CD4-positive, alpha-beta T cell treated with Interleukin-4 for 4 hours (primary cell): Measurements from ENCODE around the gene COPE.
"Not testable (repeated sequence)": the region's sequence is repeated elsewhere in the genome, so short reads cannot be mapped to it uniquely, and the experiment has no call there.

Source experiments
- DNase-seq: peaks from one replicate; pipeline ENCODE4 v3.0.0-alpha.2; 2020

COPE gene

DNA sequence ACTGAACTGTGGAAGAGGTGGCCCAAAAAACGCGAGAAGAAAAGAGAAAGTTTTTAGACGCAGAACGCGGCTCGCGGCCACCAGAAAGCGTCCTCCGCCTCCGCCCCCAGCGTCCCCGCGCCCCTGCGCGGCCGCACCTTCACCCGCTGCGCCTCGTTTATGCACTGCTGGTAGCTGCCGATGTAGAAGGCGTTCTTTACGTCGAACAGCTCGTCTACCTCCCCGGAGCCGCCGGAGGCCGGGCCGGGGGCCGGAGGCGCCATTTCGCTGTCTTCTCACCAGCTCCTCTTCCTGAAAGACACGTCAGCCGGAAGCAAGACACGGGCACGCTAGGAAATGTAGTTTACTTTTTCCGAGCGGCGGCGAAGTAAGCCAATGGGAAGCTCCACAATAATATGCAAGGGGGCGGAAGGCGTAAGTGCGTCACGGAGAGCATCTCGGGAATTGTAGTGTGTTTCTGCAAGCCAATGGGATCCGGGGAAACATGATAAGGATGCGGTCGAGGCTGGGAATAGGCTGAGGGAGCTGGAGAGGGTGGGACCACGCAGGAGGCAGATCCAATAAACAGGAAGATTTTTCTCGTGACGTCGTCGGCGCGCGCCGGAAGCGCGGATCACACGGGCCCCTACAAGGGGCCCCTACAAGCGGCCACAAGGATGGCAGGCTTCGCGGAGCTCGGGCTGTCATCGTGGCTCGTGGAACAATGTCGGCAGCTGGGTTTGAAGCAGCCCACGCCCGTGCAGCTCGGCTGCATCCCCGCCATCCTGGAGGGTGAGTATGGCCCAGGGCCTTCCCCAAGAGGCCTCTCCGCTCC, at the start of gene COPE, which contains the start of gene DDX49:
Gene COPE (minus strand): TSS at position 302 of the 814 bp plus-strand sequence. CDS start 39 bp downstream, at position 263.
Gene DDX49 (plus strand): TSS at position 630 of the 814 bp plus-strand sequence. CDS start 27 bp downstream, at position 657.
- peak; percentile 99 for DNase-seq

DNA sequence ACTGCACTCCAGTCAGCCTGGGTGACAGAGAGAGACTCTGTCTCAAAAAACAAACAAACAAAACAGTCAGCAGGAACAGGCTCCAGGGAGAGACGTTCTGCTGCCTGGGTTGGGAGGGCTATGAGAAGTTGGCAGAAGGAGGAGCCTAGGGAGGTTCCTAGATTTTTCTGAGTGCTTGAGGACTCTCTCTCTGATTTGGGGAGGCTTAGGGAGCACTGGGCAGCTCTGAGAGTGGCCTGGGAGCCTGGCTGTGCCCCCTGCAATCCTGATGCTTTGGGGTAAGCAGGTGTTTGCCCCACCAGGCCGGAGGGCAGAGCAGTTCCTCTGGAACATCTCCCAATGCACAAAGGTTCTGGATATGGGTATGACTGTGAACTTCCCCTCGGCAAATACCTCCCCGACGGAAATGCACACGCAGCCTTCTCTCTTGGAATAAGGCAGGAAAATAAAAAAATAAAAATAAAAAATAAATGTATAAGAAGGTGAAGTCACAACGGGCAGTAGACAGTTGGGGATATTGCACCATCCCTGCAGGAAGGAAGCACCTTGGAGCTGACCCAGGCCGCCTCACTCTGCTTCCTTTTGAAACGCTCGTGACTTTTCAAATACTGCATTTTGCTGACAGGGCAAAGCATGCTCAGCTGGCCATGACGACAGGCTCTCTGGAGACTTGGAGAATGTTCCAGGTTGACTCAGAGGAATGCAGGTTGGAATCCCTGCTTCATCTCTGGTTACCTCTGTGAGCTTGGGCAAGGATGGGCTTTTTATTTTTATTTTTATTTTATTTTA, 48.4 kb upstream of the COPE start:
- no peak for DNase-seq

DNA sequence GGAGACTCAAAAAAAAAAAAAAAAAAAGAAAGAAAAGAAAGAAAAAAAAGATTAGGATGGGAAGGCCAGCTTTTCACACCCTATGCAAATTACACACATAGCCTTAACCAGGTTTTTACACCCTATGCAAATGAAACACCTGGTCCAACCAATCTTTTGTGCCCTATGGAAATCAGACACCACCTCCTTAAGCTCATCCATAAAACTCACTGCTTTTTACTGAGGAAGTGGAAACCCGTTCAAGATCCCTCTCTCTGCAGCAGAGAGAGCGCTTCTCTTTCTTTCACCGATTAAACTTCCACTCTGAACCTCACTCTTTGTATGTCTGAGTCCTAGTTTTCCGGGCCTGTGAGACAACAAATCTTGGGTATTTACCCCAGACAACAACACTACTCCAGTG, 47.1 kb upstream of the COPE start:
- no peak for DNase-seq

DNA sequence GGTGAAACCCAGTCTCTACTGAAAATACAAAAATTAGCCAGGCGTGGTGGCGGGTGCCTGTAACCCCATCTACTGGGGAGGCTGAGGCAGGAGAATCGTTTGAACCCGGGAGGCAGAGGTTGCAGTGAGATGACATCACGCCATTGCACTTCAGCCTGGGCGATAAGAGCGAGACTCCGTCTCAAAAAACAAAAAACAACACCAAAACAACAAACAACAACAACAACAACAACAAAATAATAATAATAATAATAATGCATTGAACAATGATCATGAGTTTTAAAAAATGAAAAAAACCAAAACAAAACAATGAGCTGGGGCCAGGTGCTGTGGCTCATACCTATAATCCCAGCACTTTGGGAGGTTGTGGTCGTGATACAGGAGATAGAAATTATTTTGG, 44.9 kb upstream of the COPE start:
- DNase-seq, result no peak

DNA sequence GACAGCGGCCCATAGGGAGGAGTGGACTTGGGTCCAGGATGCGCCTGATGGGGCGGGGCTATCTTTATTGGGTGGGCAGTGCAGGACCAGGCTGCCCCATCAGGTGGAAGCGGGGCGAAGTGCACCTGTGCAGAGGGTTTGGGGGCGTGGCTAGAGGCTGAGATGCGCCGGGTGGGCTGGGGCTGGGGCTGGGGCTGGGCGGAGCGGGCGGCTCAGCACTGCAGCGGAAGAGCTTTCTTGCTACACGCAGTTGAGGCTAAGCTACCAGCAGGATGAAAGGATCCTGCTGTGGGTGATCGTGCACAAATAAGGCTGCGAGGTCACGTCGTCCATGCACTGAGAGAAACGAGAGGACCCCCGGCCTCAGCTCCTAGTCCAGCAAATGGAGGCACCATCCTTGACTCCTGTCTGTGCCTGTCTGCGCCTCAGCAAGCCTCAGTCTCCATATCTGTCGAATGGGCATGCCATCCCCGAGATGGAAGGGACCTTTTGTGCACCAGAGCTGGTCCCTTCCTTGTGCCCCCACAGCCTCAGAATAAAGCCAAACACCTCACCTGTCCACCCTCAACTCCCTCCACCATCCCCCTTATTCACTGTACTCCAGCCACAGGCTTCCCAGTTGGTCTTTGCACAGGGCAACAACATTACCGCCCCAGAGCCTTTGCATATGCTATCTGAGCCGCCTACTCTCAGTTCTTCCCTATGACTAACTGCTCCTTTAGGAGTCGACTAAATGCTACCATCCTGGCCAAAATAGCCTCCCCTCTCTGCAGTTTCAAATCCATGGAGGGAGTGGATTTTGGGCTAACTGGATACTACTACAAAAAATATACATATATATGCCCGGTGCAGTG, 42.8 kb upstream of the COPE start:
- DNase-seq, result no peak

DNA sequence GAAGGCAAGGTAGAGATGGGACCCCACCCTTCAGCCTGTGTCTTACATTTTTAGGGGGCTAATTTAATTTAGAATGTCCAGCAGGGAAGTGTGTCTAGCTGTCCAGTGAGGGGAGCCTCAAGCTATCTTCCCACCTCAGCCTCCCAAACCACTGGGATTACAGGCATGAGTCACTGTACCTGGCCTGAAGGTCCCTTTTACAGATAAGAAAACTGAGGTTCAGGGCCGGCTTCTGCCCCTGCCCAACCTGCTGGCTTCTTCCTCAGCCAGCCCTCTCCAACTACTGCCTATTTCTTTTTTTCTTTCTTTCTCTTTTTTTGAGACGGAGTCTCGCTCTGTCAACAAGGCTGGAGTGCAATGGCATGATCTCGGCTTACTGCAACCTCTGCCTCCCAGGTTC, 41.2 kb upstream of the COPE start:
- DNase-seq, result no peak

DNA sequence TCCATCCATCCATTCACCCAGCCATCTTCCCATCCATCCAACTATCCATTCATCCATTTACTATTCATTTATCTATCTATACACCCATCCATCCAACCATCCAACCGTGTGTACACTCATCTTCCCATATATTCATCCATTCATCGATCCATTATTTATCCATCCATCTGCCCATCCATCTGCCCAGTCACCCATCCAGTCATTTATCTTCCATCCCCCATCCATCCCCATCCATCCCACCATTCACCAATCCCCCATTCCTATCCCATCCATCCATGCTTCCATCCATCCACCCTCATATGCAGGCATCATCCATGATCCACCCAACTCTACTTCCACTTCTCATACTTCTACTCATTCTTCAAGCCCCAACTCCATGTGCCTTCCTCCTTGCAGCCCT, 35.9 kb upstream of the COPE start:
- no peak for DNase-seq

DNA sequence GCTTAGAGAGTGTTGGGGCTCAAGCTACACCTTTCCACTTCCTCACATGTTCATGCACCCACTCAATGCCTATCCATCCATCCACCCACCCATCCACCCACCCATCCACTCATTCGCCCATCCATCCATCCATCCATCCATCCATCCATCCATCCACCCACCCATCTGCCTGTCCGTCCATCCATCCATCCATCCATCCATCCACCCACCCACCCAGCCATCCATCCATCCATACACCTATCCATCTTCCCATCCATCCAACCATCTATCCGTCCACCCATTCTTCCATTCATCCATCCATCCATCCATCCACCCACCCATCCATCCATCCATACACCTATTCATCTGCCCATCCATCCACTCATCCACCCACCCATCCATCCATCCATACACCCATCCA, 34.9 kb upstream of the COPE start:
- DNase-seq, result no peak

DNA sequence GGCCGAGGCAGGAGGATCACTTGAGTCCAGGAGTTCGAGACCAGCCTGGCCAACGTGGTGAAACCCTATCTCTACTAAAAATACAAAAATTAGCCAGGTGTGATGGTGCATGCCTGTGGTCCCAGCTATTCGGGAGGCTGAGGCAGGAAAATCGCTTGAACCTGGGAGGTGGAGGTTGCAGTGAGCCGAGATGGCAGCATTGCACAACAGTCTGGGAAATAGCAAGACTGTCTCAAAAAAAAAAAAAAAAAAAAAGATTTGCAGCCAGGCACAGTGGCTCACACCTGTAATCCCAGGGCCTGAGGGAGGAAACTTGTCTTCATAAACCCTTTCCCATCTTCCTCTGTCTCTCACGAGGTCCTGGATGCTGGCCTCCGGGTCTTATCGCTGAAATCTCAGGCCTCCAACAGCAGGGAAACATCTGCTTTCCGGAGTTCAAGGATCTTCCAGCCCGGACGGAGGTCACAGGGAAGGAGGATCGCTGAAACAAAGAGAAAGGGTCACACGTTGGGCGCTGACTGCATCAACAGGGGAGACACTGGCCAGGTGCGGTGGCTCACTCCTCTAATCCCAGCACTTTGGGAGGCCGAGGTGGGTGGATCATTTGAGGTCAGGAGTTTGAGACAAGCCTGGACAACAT, 33.3 kb upstream of the COPE start:
- not testable (repeated sequence) for DNase-seq

DNA sequence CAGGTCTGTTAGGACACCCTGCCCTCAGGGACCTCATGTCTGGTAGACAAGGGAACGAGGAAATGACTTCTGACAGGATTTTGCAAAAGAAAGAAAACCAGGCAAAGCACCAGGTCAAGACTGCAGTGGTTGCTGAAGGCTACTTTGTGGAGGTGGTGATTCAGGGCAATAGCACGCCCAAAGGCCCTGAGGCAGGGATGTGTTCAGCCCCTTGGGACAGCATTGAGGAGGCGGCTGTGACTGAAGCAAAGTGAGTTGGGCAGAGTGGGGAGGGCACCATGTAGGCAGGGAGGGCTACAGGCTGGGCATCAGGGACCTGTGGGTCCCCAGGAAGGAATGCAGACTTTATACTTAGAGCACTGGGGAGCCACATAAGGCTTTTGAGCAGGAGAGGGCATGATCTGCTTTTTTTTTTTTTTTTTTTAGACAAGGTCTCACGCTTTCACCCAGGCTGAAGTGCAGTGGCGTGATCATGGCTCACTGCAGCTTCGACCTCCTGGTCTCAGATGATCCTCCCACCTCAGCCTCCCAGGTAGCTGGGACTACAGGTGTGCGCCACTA, 32.6 kb upstream of the COPE start:
- DNase-seq, result no peak

DNA sequence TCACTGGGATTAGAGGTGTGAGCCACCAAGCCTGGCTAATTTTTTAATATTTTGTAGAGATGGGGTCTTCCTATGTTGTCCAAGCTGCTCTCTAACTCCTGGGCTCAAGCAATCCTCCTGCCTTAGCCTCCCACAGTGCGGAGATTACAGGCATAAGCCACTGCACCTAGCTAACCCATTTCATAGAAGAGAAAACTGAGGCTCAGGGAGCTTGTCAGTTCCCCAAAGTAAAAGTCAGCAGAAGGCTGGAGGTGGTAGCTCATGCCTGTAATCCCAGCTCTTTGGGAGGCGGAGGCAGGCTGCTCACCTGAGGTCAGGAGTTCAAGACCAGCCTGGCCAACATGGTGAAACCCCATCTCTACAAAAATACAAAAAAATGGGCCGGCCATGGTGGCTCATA, 30.7 kb upstream of the COPE start:
- no peak for DNase-seq

DNA sequence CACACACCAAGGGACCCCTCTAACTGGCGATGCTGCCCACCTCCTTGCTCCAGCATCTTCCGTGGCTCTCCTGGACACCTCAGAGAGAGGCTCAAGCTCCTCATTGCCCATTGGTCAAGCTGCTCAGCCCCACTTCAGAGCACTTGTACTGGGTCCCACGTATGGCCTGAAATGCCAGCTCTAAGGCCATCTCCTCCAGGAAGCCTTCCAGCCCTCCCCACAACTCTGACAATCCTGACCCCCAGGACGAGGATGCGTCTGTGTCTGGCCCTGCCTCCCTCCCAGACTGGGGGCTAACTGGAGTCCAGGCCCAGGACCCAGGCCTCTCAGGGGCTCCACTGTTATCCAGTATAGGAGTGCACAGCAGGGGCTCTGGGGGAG, 29.8 kb upstream of the COPE start:
- DNase-seq, result no peak

DNA sequence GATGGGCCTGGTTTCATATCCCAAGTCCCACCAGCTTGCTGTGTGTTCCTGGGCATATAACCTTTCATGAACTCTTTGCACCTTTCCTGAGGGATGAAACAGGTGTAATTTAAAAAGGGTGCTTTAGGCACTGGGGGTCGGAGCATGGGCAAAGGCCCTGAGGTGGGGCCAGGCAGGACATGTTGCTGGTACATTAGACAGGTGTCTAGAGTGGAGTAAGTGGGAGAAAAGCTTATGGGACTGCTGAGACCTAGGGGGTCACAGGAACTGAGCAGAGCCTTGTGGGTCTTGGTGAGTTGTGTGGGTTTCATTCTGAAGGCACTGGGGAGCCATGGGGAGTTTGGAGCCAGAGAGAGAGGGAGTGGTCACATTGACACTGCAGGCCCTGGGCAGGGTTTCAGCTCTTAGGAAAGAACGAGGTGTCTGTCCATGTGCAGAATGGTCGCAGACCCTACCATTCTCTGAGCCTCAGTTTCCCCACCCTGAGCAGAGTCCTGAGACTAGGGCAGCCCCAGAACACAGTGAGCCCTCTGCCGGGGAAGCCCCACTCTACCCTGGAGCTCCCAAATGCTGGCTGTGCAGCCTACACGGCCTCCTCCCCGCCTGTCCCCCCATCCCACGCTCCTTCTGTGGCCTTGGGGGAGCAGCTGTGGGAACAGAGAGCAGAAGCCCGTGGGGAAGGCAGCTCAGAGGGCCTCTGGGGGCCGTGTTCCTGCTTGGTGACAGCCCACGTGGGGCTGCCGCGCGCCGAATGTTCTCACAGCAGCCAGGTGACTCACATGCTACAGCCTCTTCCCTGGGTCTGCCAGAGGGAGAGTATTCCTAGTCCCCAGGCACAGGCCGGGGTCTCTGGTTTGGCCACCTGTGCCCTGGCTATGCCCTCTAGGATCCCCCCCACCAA, 29.1 kb upstream of the COPE start:
- DNase-seq, result no peak

DNA sequence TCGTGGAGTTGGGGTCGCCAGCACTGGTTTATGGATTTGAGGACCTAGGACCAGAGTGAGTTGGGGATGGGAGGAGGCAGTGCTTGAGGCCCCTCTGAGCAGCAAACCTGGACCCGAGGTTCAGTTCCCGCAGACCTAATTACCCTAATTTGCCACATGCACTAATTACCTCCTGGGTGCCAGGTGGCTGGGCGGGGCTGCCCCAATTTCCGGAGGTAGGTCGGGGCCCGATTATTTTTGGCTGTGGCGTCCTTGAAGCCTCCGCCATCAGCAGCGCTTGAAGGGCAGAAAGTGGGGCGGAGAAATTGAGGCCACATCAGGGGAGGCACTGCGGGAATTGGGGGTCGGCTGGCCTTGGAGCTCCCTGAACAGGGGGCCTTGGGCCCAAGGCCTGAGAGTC, 27.7 kb upstream of the COPE start:
- no peak for DNase-seq

DNA sequence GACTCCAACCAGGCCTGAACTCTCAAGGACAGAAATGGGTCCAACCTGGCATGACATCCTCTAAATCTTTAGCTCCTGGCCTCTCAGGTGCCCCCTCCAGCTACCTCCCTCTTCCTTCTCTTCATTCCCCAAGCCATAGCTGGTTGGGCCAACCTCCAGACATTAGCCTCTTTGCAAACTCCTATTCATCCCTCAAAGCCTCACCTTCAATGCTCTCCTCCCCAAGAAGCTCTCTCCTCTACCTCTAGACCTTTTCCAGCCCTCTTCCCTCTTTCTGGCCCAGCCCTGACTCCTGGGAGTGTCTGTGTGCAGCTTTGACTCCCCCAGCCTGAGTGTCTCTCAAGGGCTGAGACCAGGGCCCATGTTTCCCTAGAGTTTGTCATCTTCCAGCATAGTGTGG, 27.1 kb upstream of the COPE start:
- no peak for DNase-seq

DNA sequence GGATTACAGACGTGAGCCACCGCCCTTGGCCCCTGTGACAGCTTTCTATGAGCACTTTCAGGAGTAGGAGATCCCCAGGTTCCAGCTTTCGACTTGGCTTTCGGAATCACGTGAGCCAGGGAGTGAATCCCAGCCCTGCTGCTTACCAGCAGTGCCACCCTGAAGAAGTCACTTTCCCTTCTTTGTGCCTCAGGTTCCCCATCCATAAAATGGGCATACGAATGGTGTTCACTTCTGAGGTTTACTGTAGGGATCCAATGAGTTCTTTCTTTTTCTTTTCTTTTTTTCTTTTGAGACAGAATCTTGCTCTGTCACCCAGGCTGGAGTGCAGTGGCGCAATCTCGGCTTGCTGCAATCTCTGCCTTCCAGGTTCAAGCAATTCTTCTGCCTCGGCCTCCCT, 26.1 kb upstream of the COPE start:
- no peak for DNase-seq

DNA sequence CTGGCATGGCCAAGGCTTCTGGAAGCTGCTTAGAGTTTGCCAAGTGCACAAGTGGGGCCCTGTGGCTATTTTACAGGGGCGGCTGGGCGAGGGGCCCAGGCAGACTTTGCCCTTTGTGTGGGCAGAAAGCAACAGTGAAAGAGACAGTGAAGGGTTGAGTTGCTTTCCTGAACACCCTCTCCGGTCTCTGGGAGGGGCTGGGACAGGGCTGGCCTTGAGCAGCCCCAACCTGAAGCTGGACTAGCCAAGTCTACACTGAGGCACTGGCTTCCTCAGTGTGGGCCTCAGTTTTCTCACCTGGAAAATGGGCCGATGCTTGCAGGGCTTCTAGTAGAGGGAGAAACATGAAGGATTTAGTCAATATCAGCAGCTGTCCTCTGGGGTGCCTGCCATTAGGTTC, 24.3 kb upstream of the COPE start:
- no peak for DNase-seq

DNA sequence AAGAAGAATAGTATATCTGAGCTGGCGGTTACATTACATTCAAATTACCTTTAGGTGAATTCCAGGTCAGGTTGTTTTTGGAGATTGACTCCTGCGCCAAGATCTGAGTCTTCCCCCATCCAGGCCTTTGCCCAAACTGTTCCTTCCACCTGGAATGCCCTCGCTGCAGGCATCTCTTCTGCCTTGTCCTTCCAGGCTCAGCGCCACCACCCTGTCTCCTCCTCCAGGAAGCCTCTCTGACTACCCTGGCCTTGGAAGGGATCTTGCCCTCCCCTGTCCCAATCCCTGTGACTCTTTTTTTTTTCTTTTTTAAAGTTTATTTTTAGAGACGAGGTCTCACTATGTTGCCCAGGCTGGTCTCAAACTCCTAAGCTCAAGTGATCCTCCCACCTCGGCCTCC, 23.5 kb upstream of the COPE start:
- no peak for DNase-seq

DNA sequence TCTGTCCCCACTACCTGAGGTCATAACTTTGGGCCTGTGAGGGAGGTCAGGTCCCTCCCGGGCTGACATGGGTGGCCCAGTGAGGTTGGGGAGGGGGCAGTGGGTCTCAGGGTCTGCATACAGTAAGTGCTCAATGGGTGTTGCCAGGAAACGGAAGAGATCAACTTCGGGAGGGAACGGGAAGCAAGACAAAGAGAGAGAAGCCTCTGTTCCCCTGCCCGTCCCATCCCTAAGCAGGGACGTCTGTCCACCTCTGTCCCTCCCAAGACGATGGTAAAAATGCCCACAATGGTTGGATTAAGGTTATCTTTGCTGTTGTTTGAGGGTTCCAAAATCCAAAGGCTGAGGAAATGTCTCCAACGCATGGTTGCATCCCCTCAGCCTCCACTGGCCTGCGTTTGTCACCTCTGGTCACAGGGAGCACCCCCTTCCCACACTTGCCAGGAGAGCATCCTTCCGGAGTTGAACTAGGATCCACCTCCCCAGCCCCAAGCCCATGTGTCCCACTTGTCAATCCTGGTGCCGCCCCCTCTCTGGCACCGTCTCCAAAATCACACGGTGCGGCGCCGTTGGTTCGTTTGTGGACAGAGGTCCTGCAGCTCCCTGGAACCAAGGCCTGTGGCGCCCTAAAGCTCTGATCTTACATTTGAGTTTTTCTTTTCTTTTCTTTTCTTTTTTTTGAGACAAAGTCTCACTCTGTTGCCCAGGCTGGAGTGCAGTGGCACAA, 22.6 kb upstream of the COPE start:
- DNase-seq, result no peak

DNA sequence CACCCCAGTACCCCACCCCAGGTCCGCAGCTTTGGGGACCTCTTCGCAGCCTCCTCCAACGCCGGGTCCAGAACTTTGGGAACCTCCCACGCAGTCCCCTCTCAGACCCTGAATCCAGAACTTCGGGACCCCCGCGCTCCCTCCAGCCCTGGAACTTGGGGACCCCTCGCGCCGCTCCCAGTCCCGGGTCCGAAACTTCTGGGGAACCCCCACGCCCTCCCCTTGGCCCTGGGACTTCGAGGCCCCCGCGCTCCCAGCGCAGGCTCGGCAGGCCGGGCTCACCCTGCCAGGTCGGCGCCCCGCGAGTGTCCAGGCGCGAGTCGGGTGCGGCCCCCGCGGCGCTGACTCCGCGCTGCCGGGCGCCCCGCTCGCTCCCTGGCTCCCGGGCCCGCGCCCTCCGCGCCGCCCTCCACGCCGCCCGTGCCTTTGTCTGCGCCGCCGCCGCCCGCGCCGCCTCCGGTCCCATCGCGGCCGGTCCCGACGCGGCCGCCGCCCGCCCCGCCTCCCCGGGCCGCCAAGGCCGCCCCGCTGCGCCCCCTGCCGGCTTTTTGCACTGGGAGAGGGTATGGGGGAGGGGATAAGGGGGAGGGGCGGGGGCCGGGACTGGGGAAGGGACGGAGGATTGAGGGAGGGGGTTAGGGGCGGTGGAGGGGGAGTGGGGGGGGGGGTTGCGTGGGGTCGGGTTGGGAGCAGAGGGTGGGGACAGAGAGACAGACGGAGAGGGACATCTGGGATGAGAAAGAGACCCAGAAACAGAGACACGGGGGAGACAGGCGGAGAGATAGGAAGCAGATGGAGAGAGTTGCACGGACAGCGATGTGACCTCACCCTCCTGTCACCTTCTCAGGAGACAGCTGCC, 21.8 kb upstream of the COPE start, which contains the start of gene HOMER3:
Gene HOMER3 (minus strand): TSS at position 449 of the 859 bp plus-strand sequence. CDS start 2,235 bp downstream, outside the sequence.
- DNase-seq, result peak; percentile 50
